H1 (cell line): Measurements from ENCODE around the gene ZBTB44. TPM values are rescaled to one million over a fixed set of nuclear protein-coding genes. Genes with fewer than 3 reads are reported as not detected.

Experiments
- CTCF ChIA-PET: fragments of 300-600 bp; sonication (Branson Sonifier 250); formaldehyde crosslinking; loops from one replicate; lab custom pipeline; 2021; ENCODE audit not compliant: partially characterized antibody; lab: Charles Lee
- POLR2A ChIA-PET: fragments of 300-600 bp; sonication (Branson Sonifier 250); formaldehyde crosslinking; loops from one replicate; lab custom pipeline; 2021; ENCODE audit warnings: inconsistent platforms; ENCODE audit not compliant: partially characterized antibody; lab: Charles Lee
- DNase-seq, 2 experiments: peaks; one replicate each; pipeline versions ENCODE4 v3.0.0 to v3.0.0-alpha.2; 2010 to 2022; ENCODE audit warnings: low spot score in 2 of 2, low read depth in 1 of 2, mixed read lengths in 1 of 2
- FAIRE-seq: peaks from 2 replicates; lab custom pipeline; 2011; peaks lifted over from hg19 to GRCh38; lab: Jason Lieb, UNC
- H2AFZ ChIP-seq: 2 replicates; pipeline ENCODE4 v1.8.1; 2012; ENCODE audit warnings: low read length, inconsistent platforms
- H2AK5ac ChIP-seq: 2 replicates; pipeline ENCODE4 v1.6.1; 2013; ENCODE audit warnings: low read depth, low read length
- H2BK120ac ChIP-seq: replicated peaks from 2 replicates; pipeline ENCODE3; 2013; ENCODE audit warnings: low read depth, low read length, inconsistent platforms
- H2BK12ac ChIP-seq: 2 replicates; pipeline ENCODE4 v1.6.1; 2013; ENCODE audit warnings: low read depth, low read length
- H2BK15ac ChIP-seq: 2 replicates; pipeline ENCODE4 v1.6.1; 2013; ENCODE audit warnings: low read length
- H2BK20ac ChIP-seq: 2 replicates; pipeline ENCODE4 v1.6.1; 2013; ENCODE audit warnings: low read length
- H2BK5ac ChIP-seq: 2 replicates; pipeline ENCODE4 v1.6.1; 2013; ENCODE audit warnings: low read depth, low read length
- H3K14ac ChIP-seq: 2 replicates; pipeline ENCODE4 v1.6.1; 2013; ENCODE audit warnings: inconsistent platforms; ENCODE audit not compliant: insufficient read length
- H3K18ac ChIP-seq: 2 replicates; pipeline ENCODE4 v1.6.1; 2013; ENCODE audit warnings: low read length; ENCODE audit errors: extremely low read depth
- H3K23ac ChIP-seq: 2 replicates; pipeline ENCODE4 v1.6.1; 2013; ENCODE audit warnings: inconsistent platforms; ENCODE audit not compliant: insufficient read length
- H3K23me2 ChIP-seq: 2 replicates; pipeline ENCODE4 v1.6.1; 2013; ENCODE audit warnings: low read depth, low read length
- H3K27ac ChIP-seq: 2 replicates; pipeline ENCODE4 v1.6.1; 2011; ENCODE audit warnings: low read depth, low read length, inconsistent platforms
- H3K27me3 ChIP-seq, 4 experiments: replicated peaks in 1 of 4; 1 replicate in 1 of 4; 2 replicates in 3 of 4; pipeline versions ENCODE4 v1.6.1 to v1.8.1; 2011 to 2013; ENCODE audit warnings: low read length in 3 of 4, mild to moderate bottlenecking in 3 of 4, inconsistent platforms in 2 of 4, mixed read lengths in 2 of 4, moderate library complexity in 1 of 4; ENCODE audit not compliant: control insufficient read depth in 3 of 4, insufficient read depth in 3 of 4; ENCODE audit errors: extremely low read depth in 1 of 4
- H3K36me3 ChIP-seq, 4 experiments: 2 replicates each; pipeline versions ENCODE4 v1.6.1 to v1.8.1; 2011 to 2013; ENCODE audit warnings: mild to moderate bottlenecking in 4 of 4, low read length in 3 of 4, moderate library complexity in 2 of 4, control low read depth in 1 of 4, inconsistent platforms in 1 of 4; ENCODE audit not compliant: insufficient read depth in 4 of 4, control insufficient read depth in 2 of 4
- H3K4ac ChIP-seq: replicated peaks from 2 replicates; pipeline ENCODE3; 2013; ENCODE audit warnings: low read length, low read depth, mixed read lengths, inconsistent platforms; ENCODE audit not compliant: insufficient read length
- H3K4me1 ChIP-seq, 4 experiments: replicated peaks in 1 of 4; 1 replicate in 1 of 4; 2 replicates in 3 of 4; pipeline versions ENCODE4 v1.6.1 to v1.8.1; 2011 to 2013; ENCODE audit warnings: low read length in 3 of 4, inconsistent platforms in 2 of 4, mixed read lengths in 1 of 4; ENCODE audit not compliant: insufficient read depth in 4 of 4, control insufficient read depth in 3 of 4
- H3K4me2 ChIP-seq, 2 experiments: 2 replicates each; pipeline versions ENCODE4 v1.6.1 to v1.8.1; 2011 to 2013; ENCODE audit warnings: low read depth in 2 of 2, low read length in 2 of 2, control low read depth in 1 of 2, inconsistent platforms in 1 of 2, mild to moderate bottlenecking in 1 of 2; ENCODE audit not compliant: insufficient read depth in 1 of 2
- H3K4me3 ChIP-seq, 4 experiments: fragments of 200-600, 300-600 bp in 1 of 4; sonication (generic), shearing (Covaris generic), sonication (Bioruptor Twin) in 1 of 4; 2 replicates each; pipeline versions ENCODE4 v1.5.1 to v1.8.1; 2011 to 2016; ENCODE audit warnings: low read length in 4 of 4, low read depth in 3 of 4, control low read depth in 2 of 4, inconsistent platforms in 2 of 4, mild to moderate bottlenecking in 2 of 4, mixed read lengths in 1 of 4, moderate library complexity in 1 of 4; ENCODE audit not compliant: insufficient read depth in 2 of 4; ENCODE audit errors: extremely low read depth in 1 of 4
- H3K56ac ChIP-seq: replicated peaks from 2 replicates; pipeline ENCODE3; 2013; ENCODE audit warnings: low read depth, mild to moderate bottlenecking, mixed read lengths, low read length, inconsistent platforms; ENCODE audit not compliant: insufficient read length
- H3K79me1 ChIP-seq: 2 replicates; pipeline ENCODE4 v1.6.1; 2013; ENCODE audit warnings: low read depth, low read length, control low read depth
- H3K79me2 ChIP-seq, 2 experiments: 2 replicates each; pipeline versions ENCODE4 v1.6.1 to v1.8.1; 2012 to 2013; ENCODE audit warnings: low read length in 2 of 2, mild to moderate bottlenecking in 2 of 2, inconsistent platforms in 1 of 2; ENCODE audit not compliant: insufficient read depth in 2 of 2, control insufficient read depth in 1 of 2
- H3K9ac ChIP-seq, 4 experiments: replicated peaks in 1 of 4; 1 replicate in 1 of 4; 2 replicates in 3 of 4; pipeline versions ENCODE4 v1.6.1 to v1.8.1; 2011 to 2013; ENCODE audit warnings: low read depth in 3 of 4, low read length in 3 of 4, control low read depth in 2 of 4, mild to moderate bottlenecking in 2 of 4, moderate library complexity in 2 of 4, inconsistent platforms in 1 of 4; ENCODE audit errors: extremely low read depth in 1 of 4
- H3K9me3 ChIP-seq, 2 experiments: 2 replicates each; pipeline versions ENCODE4 v1.6.1 to v1.8.1; 2012 to 2013; ENCODE audit warnings: mild to moderate bottlenecking in 2 of 2, moderate library complexity in 2 of 2, control low read depth in 1 of 2, inconsistent platforms in 1 of 2, low read depth in 1 of 2, low read length in 1 of 2, mixed read lengths in 1 of 2; ENCODE audit not compliant: insufficient read depth in 2 of 2
- H4K20me1 ChIP-seq, 2 experiments: replicated peaks in 1 of 2; 2 replicates each; pipeline versions ENCODE3 to v1.8.1; 2011 to 2013; ENCODE audit warnings: inconsistent platforms in 2 of 2, low read length in 2 of 2, mild to moderate bottlenecking in 1 of 2; ENCODE audit not compliant: insufficient read depth in 2 of 2, control insufficient read depth in 1 of 2
- H4K5ac ChIP-seq: 2 replicates; pipeline ENCODE4 v1.6.1; 2013; ENCODE audit warnings: low read length, low read depth, mixed read lengths, inconsistent platforms; ENCODE audit not compliant: insufficient read length
- H4K8ac ChIP-seq: 2 replicates; pipeline ENCODE4 v1.8.0; 2013; ENCODE audit warnings: mild to moderate bottlenecking, moderate library complexity, low read length, inconsistent platforms; ENCODE audit not compliant: insufficient read depth; ENCODE audit errors: extremely low read depth
- H4K91ac ChIP-seq: replicated peaks from 2 replicates; pipeline ENCODE3; 2013; ENCODE audit warnings: low read length, mixed read lengths, inconsistent platforms; ENCODE audit not compliant: insufficient read length
- HDAC6 ChIP-seq: IDR thresholded peaks from one replicate; pipeline ENCODE4 v1.7.1; 2012; ENCODE audit warnings: low read depth, mild to moderate bottlenecking, inconsistent platforms, low read length, moderate library complexity
- MAFK ChIP-seq: IDR thresholded peaks from 2 replicates; pipeline ENCODE4 v1.6.1; 2012; ENCODE audit warnings: low read depth, mild to moderate bottlenecking, improper control_type of control experiment, low read length
- WGBS, 2 experiments: shearing (Covaris generic) in 1 of 2; methylation state at CpG; one replicate each; pipeline versions ENCODE4 v1.1.6 to v1.1.7; 2013 to 2015; ENCODE audit warnings: low lambda C conversion rate in 2 of 2, mixed read lengths in 2 of 2, inconsistent platforms in 1 of 2, low coverage in 1 of 2, missing lambda C conversion rate in 1 of 2; ENCODE audit not compliant: insufficient replicate concordance in 2 of 2, insufficient coverage in 1 of 2, insufficient read length in 1 of 2; ENCODE audit errors: extremely low coverage in 1 of 2, missing lambda C conversion rate in 1 of 2; 5-methylcytosine and 5-hydroxymethylcytosine counted together
- polyA plus RNA-seq, 7 experiments: library from polyadenylated mRNA; depleted of rRNA in 3 of 7; stranded (reverse) in 5 of 7; unstranded in 2 of 7; fragments of >200 nt in 5 of 7; fragments of 200-250 nt in 2 of 7; gene quantifications; 1 replicate in 5 of 7; 2 replicates in 1 of 7; 4 replicates in 1 of 7; pipeline versions ENCODE4 v1.2.1 to v1.2.3, GENCODE V29; 2011 to 2013; ENCODE audit warnings: missing spikeins in 2 of 7, mixed read lengths in 2 of 7
- total RNA-seq: library from RNA; stranded (reverse); fragmentation: NEBNext Ultra II Directional; extraction: Animal tissue kit (Norgen Biotek cat#: 25700); gene quantifications from 2 replicates; pipeline ENCODE4 v1.2.1, GENCODE V29; 2021

The ZBTB44 gene
- total and polyA plus RNA-seq, 2 of the 8 experiments (the other 6 are each of a cell fraction or from before 2014, with no cell fraction given) = 37.2 to 158 TPM

- no peaks in the 10 kb centered on the region; a peak in 1 of 4 replicates for H3K9me3 ChIP-seq
- FAIRE-seq (no peak), DNase-seq (no peak)
- TF ChIP-seq HDAC6 (no peak), MAFK (no peak)
- no peak overlapping the region for H3K27ac ChIP-seq
- no peaks in the 10 kb centered on the region for H3K36me3 ChIP-seq
- no peak overlapping the region for H3K56ac ChIP-seq
- no peaks in the 10 kb centered on the region; a peak in 1 of 7 replicates for H3K4me1 ChIP-seq
- no peak overlapping the region for H4K5ac ChIP-seq
- no peak overlapping the region for H3K4me3 ChIP-seq
- no peak overlapping the region for H2BK12ac ChIP-seq
- 92% methylated on average over 21 of the region's 21 CpGs; no CpG with 5 or more reads in 1 of the 2 experiments for WGBS, 2 experiments
- H2AK5ac ChIP-seq = no peak overlapping the region
- POLR2A ChIA-PET = no interaction called here
- CTCF ChIA-PET = interaction anchor here (0.6 kb wide), 2 partner anchors 278 to 965 kb away, joined by 3 to 4 read pairs; no protein-coding TSS in a partner anchor
- H3K14ac ChIP-seq = no peak overlapping the region
- no peak overlapping the region for H2AFZ ChIP-seq
- H2BK120ac ChIP-seq = no peak overlapping the region
- H3K27me3 ChIP-seq = no peaks in the 10 kb centered on the region; a peak in 1 of 7 replicates
- no peak overlapping the region for H3K23ac ChIP-seq
- H4K91ac ChIP-seq = peak overlapping the region; percentile 40
- H3K79me1 ChIP-seq = peaks cover 4% of the 10 kb centered on the region; the same call in 1 of the 2 replicates
- H3K4me2 ChIP-seq = no peak overlapping the region
- H4K20me1 ChIP-seq = peaks cover 0 to 2% of the 10 kb centered on the region in 2 experiments
- no peak overlapping the region for H3K4ac ChIP-seq
- no peaks in the 10 kb centered on the region for H3K23me2 ChIP-seq
- no peak overlapping the region for H4K8ac ChIP-seq
- no peak overlapping the region for H2BK20ac ChIP-seq
- H3K9ac ChIP-seq = no peak overlapping the region
- no peaks in the 10 kb centered on the region for H3K79me2 ChIP-seq
- no peak overlapping the region for H3K18ac ChIP-seq
- no peak overlapping the region for H2BK5ac ChIP-seq
- 0 out of 2 replicates have a peak overlapping the region, but pooled peaks have one; percentile 72 for H2BK15ac ChIP-seq
Observed at GRCh38 chr11:130179396-130180306, 135.1 kb downstream of the ZBTB44 start.
